Right lobe of liver (tissue), 4 donors: ENCODE data around the gene ZDHHC22.

Source experiments
- CTCF ChIP-seq, 4 donors: fragments of 200-600 bp in 3 of 4; fragments of 450-650 bp in 1 of 4; IDR thresholded peaks; one replicate each; pipeline versions ENCODE4 v1.5.1 to v1.8.0; 2016 to 2022; ENCODE audit warnings: antibody characterized with exemption in 4 of 4, mild to moderate bottlenecking in 2 of 4
- POLR2A ChIP-seq: fragments of 450-650 bp; IDR thresholded peaks from one replicate; pipeline ENCODE4 v1.6.1; 2017; ENCODE audit warnings: antibody characterized with exemption, mild to moderate bottlenecking
- donor health status: DM: no; HTN: no; CAD: no.
- donor health status: DM: no; HTN: no; CAD: no.
- donor health status: DM: no; HTN: yes; CAD: no.

GRCh38 chr14:77104393-77104792, 37.2 kb downstream of the ZDHHC22 start:
- no peak for TF ChIP-seq POLR2A
- TF ChIP-seq CTCF (IDR thresholded peaks at IDR 0.05): no peak
